NT2/D1 (cell line): ENCODE measurements around the gene L3MBTL1.

Source experiments
- SUZ12 ChIP-seq: IDR thresholded peaks from 2 replicates; pipeline ENCODE4 v1.6.1; 2011; ENCODE audit not compliant: insufficient read length, insufficient read depth; ENCODE audit errors: extremely low read depth
- YY1 ChIP-seq: IDR thresholded peaks from 2 replicates; pipeline ENCODE4 v1.6.1; 2011; ENCODE audit not compliant: insufficient read length, insufficient read depth
- ZNF274 ChIP-seq: IDR thresholded peaks from 2 replicates; pipeline ENCODE4 v1.6.1; 2011; ENCODE audit warnings: mild to moderate bottlenecking, low read depth, low read length

DNA sequence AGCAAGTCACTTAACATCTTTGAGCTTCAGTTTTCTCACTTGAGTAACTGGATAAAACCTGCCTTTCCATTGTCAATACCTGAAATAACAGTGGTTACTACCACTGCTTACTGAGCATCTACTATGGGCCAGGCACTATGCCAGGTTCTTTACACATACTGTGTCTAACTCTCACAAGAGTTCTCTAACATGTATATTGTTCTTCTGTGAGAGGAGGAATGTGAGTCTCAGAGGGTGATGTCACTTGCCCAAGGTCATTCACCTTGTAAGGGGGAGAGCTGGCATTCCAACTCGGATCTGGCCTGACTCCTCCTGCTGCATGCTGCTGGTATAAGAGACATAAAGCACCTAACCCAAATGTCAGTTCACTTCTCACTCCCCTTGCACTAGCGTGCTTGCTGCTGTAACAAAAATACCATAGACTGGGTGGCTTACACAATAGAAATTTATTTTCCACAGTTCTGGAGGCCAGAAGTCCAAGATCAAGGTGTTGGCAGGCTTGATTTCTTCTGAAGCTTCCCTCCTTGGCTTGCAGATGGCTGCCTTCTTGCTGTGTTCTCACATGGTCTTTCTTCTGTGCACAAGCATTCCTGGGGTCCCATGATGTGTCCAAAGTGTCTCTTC lies 29.4 kb downstream of the L3MBTL1 start:
- TF ChIP-seq ZNF274 = no peak
- TF ChIP-seq SUZ12 = no peak
- no peak for TF ChIP-seq YY1
